Neuronal stem cell (in vitro differentiated cells): ENCODE results near the gene KANSL2. TPM values are rescaled to one million over a fixed set of nuclear protein-coding genes. Genes with fewer than 3 reads are reported as not detected.
A peak's percentile ranks its signal among the peaks of the same experiment; 100 is the strongest.

Source experiments
- small RNA-seq: library from polyadenylated mRNA; stranded (forward); fragments of <200 nt; extraction: miRNeasy Mini kit (QIAGEN cat#:217004); gene quantifications from one replicate; pipeline ENCODE3, GENCODE V24; 2013; ENCODE audit not compliant: insufficient read depth

The KANSL2 gene

Small RNA genes within 50 kb of the gene (small RNA-seq; reads per million reads assigned to genes)
- not detected for gene MIR1291
- 24.0 reads per million, percentile 83 among the genes with 10 or more reads in this experiment for gene SNORA2A
- gene SNORA2B: 5.5 reads per million, percentile 26 among the genes with 10 or more reads in this experiment
- gene SNORA2C: 17.3 reads per million, percentile 76 among the genes with 10 or more reads in this experiment
